GM19463 (cell line): Measurements from ENCODE around the gene TMEM44.
"Not testable (repeated sequence)": the region's sequence is repeated elsewhere in the genome, so short reads cannot be mapped to it uniquely, and the experiment has no call there.

Experiments used
- ATAC-seq: cut with Tn5 transposase; IDR thresholded peaks from one replicate; pipeline ENCODE4 v1.9.1; 2021; ENCODE audit warnings: mild to moderate bottlenecking, moderate library complexity; ENCODE audit not compliant: unreplicated experiment

TMEM44 gene

DNA sequence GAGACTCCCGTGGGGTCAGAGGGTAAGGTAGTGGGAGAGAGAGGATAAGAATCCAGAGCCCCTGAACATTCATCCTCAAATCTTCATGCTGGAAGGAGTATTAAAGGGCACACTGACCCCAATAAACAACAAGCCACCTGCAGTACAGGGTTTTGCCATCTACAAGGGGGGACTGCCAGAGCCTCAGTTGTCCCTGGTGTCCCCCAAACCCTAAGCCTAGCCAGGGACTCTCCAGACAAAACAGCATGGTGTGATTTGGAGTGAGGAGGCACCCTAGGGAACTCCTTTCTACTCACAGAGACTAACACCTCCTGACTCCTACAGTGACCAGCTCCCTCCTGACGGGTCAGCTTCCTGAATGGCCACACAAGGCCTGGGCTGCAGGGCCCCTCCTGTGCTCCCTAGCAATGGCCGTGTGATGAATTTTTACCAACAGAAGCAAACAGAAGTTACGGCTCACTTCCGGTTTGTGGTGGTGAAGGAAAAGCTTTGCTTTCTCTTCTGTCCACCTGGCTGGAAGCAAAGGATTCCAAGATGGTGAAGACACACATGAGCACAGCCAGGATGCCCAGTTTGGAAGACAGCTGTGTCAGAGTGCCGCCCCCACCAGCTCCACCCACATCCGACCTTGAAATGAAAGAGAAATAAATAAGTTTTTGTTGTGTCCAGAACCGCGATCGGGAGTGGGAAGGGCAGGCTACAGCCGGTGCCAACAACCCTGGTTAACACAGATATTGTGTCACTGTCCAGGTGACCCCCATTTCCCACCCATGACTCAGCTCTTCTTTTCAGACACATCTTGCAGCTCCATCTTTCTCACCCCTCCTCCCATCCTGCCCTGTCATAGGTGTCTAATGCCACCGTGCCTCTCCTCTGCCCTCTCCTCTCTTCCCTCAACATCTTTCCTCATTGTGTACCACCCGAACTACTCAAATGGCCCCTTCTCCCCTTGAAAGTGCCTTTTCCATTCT, 76.8 kb downstream of the TMEM44 start:
- ATAC-seq: no peak

DNA sequence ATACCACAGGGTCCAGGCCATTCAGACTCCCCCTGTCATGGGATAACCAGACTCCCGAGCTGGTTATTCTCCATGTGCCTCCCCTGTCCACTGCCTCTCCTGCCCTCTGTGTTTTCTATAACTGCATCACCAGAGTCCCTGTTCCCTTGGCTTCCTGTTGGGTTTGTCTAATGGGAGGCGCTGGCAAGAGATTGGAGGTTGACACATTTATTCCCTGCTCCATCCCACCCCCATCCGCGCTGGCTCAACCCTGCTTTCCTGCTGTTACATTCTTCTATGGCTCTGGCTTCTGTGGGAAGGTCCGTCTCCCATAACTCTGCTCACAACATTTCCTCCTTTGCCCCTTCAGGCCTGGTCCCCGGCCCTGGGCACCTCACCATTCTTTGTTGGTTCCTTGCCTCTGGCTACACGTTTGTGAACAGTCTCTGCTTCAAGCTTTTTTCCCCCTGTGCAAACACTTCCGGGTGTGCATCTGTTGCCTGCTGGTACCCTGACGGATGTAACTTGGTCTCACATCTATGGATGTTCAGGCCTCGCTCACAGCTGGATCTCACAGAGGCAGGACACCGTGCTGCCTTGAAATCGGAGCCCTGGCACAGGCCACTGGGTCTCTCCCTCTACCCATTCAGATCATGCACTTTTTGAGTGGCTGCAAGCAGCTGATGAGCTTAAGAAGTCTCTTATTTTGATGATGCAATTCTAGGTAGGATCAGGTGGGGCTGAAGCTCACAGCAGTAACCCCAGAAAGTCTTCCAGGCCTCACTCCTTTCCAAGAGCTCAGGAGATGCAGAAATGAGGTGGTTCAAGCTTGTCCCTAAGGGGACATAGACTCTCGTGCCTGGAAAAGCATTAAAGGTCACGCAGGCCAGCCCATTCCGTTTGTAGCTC, 77.8 kb downstream of the TMEM44 start:
- no peak for ATAC-seq

DNA sequence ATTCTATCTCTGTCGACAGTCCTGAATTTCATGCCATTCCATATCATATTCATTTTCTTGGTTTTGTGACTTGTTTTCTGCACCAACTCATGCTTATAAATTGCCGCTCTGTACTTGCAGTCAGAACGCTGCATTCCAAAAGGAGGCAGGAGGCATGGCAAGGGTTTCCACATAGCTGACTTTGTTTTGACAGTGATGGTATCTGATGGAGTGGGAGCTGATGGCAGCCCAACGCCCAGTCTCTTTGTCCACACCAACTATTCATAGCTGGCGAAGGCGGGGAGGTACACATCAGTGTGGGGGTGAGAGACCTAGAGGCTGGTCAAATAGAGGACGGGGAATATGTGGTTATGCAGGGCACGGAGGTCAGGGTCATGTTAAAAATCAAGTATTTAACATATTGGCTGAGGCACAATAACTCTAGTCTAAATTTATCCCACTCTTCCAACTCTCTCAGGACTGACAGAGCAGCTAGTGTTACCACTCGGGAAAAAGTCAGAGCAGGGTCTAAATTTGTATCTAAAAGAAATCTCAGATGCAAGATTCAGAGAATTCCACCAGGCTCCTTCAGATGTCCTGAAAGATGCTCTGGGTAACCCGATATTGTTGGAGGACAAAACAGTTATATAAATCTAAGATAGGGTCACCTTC, 78.6 kb downstream of the TMEM44 start:
- no peak for ATAC-seq

DNA sequence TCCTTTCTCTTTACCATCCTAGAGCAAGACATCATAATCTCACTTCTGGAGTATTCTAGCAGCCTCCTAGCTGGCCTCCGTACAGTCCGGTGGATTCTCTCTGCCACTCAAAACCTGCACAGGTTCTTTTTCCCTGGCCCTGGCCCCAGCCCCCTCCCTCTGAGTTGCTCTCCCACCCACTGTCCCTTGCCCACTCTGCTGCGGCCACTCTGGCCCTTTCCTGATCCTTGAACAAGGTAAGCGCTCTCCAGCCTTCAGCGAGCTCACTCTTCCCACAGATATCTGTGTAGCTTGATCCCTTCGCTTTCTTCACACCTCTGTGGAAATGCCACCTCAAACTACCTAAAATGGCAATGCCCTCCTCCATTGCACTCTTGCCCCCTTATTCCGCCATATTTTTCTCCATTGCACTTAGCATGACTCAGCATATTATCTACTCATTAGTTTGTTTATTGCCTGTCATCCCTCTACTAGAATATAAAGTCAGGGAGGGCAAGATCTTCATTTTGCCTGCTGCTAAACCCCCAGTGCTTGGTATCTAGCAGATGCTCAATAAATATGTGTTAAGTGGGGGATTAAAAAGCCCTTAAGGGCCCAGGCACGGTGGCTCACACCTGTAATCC, 80.8 kb downstream of the TMEM44 start:
- no peak for ATAC-seq

DNA sequence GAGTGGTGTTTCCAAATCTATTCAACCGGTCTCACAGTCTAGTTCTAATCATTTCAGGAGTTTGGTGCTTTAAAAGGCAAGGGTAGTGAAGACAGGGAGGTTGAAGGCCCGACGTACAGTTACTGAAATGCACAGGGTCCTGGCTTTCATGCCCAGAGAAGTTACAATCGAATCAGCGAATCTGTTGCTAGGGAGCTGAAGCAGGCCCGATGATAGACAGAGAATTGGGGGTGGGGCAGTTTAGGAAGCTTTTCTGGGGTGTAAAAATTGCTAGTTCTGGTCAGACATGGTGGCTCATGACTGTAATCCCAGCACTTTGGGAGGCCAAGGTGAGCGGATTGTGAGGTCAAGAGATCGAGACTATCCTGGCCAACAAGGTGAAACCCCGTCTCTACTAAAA, 83.4 kb downstream of the TMEM44 start:
- ATAC-seq: no peak

DNA sequence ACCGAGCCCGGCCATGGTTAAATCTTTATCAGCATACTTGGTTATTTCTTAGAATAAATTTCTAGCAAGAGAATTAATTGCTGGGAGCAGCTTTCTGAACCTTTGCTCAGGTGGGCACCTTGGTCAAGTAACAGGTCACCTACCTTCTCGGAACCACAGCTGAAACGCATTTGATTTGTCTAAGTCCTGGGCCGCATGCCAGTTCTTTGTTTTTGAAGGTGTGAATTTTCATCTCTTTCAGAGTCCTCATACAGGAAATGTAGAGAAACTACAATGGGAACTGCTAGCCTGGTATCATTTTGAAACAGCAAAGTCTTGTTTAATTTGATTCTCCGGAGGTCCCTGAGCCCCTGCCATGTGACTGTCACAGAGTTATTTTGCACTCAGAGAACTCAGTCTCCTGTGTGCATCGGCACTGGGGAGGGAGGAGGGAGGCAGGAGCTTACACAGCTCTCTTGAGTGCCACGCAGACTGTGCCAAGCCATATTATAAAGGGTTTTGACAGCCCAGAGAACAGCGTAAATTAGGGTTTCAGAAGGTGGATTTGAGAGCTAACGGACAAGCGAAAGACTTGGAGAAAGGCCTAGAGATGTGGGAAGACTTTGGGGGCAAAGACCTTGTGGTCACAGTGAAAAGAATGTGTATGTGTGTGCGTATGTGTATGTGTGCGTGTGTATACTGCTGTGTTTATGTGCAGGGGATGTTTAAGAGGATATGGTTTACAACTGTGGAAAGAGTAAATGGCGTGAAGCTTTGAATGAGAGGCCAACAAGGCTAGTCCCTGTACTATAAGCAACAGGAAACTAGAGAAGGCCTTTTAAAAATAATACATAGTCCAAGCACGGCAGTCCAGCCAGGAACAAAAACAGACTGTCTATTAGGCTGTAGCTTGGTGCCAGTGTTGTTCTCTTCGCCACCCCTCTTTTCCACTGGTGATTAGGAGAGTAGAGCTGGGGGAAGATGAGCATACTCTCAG, 84.6 kb downstream of the TMEM44 start:
- no peak for ATAC-seq

DNA sequence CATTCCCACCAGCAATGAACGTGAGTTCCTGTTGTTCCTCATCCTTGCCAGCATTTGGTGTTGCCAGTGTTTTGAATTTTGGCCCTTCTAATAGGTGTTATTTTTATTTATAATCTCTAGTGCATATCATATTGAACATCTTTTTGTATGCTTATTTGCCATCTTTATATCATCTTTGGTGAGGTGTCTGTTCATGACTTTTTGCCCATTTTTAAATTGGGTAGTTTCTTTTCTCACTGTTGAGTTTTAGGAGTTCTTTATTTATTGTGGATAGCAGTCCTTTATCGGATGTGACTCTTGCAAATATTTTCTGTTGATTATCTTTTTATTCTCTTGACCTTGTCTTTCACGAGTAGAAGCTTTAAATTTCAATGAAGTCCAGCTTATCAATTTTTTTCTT, 86.2 kb downstream of the TMEM44 start:
- ATAC-seq: no peak

DNA sequence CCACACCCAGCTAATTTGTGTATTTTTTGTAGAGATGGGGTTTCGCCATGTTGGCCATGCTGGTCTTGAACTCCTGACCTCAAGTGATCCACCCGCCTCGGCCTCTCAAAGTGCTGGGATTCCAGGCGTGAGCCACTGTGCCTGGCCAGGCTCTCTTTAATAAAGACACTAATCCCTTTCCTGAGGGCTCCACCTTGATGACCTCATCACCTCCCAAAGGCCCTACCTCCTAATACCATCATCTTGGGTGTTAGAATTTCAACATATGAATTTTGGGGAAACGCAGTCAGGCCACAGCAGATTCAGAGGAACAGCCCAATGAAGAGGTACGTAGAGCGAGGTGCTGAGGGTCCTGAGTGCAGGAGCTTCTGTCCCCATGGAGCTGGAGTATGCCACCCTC, 87.7 kb downstream of the TMEM44 start:
- not testable (repeated sequence) for ATAC-seq

DNA sequence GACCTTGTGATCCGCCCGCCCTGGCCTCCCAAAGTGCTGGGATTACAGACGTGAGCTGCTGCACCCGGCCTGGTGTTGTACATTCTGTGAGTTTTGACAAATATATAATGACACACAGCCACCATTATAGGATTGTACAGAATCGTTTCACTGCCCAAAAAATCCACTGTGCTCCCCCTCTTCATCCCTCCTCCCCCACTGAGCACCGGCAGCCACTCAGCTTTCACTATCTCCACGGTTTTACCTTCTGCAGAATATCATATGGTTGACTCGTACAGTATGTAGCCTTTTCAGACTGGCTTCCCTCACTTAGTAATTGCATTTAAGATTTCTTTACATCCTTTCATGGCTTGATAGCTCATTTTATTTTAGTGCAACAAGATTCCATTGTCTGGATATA, 89.7 kb downstream of the TMEM44 start:
- ATAC-seq: no peak

DNA sequence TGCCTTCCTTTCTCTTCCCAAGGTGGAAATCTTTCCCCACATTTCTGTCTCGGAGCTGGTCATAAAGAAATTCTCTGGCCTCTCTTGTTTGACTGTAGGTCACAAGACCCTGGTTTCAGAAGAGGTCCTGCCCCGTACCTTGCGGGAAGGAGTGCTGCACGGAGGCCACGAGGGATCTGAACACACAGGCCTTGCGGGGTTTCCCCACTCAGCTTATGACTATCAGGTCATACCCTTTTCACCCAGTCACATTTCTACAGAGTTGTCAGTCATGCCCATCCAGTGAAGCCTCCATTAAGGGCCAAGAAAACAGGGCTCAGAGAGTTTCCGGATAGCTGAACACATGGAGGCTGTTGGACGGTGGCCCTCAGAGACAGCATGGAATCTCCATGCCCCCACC, 91.7 kb downstream of the TMEM44 start:
- ATAC-seq: peak; percentile 69

DNA sequence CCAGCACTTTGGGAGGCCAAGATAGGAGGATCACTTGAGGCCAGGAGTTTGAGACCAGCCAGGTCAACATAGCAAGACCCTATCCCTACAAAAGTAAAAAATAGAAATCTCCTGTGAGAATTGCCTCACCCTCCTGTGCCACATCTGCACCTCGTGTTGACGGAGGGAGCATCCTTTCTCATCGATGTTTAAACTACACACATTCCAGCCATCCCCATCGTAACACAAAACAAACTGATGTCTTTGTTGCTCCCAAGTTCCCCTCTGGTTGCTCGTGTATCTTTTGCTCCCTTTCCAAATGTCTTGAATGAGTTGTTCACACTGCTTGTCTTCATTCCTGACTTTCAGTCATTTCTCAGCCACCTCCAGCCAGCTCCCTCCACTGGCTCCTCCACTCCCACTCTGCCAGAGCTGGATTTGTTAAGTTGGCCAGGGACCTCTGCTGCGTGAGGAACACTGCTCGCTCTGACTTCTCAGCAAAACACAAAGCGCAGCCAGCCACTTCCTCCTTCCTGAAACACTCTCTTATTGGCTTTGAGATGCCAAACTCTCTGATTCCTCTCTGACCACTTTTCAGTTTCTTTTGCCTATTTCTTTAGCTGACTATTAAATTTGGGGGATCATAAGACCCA, 92.8 kb downstream of the TMEM44 start:
- ATAC-seq: no peak

DNA sequence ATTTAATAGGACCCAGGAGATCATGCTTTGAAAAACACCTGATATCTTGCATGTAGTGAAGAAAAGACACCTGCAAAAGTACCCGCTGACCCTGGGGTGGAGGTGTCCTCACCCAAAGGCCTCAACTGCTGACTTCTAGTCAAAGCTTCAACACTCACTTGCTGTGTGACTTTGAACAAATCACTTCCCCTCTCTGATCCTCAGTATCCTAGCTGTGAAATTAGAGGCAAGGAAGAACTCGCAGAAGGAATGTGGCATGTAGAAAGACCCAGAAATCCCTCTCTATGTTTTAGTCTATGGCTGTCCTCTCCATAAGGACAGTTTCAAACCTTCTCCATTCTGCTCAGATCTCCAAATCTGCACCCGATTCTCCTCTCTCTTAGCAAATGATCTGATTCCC, 93.7 kb downstream of the TMEM44 start:
- no peak for ATAC-seq

DNA sequence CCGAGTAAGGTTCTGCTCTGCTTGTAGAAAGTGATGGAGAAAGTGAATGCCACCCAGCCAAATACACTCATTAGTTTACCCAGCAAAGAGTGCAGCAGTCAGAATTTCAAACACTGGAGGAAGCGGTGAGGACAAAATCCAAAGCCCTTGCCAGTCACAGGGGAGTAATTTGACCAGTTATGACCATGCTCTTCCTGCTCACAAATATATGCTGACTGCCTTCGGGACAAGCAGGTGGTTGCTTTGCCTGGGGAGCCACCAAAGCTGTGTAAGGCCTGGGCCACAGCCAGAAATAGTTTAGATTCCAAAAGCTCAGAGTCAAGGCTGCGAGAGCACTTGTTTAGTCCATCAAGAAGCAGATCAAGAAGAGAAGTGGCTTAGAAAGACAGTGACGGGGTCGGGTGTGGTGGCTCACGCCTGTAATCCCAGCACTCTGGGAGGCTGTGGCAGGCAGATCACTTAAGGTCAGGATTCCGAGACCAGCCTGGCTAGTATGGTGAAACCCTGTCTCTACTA, 95.4 kb downstream of the TMEM44 start:
- no peak for ATAC-seq
